HG02678 (cell line): ENCODE data around the gene FLT3LG.
"Not testable (repeated sequence)": the region's sequence is repeated elsewhere in the genome, so short reads cannot be mapped to it uniquely, and the experiment has no call there.

ENCODE experiments used
- ATAC-seq: cut with Tn5 transposase; IDR thresholded peaks from one replicate; pipeline ENCODE4 v1.9.1; 2021; ENCODE audit warnings: mild to moderate bottlenecking, moderate library complexity; ENCODE audit not compliant: unreplicated experiment

The FLT3LG gene

DNA sequence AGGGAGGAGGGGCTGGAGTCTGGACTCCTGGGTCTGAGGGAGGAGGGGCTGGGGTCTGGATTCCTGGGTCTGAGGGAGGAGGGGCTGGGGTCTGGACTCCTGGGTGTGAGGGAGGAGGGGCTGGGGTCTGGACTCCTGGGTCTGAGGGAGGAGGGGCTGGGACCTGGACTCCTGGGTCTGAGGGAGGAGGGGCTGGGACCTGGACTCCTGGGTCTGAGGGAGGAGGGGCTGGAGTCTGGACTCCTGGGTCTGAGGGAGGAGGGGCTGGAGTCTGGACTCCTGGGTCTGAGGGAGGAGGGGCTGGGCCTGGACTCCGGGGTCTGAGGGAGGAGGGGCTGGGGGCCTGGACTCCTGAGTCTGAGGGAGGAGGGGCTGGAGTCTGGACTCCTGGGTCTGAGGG, 12.9 kb upstream of the FLT3LG start:
- not testable (repeated sequence) for ATAC-seq

DNA sequence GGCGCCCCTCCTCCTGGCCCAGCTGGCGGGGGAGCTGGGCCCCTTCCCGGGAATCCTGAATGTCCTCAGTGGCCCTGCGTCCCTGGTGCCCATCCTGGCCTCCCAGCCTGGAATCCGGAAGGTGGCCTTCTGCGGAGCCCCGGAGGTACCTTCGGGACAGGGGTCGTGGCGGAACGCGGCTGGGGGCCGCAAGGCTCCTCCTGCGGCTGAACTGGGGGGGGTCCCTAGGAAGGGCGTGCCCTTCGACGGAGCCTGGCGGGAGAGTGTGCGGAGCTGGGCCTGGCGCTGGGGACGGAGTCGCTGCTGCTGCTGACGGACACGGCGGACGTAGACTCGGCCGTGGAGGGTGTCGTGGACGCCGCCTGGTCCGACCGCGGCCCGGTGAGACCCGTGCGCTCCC, 12.4 kb upstream of the FLT3LG start:
- ATAC-seq: no peak

DNA sequence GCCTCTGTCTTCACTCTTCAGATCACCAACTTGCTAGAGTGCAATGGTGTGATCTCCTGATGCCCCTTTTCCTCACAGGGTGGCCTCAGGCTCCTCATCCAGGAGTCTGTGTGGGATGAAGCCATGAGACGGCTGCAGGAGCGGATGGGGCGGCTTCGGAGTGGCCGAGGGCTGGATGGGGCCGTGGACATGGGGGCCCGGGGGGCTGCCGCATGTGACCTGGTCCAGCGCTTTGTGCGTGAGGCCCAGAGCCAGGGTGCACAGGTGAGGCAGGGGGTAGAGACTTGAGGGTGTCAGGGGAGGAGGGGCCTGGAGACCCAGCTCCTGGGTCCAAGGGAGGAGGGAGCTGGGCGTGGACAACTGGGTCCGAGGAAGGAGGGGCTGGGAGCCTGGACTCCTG, 11.5 kb upstream of the FLT3LG start:
- no peak for ATAC-seq

DNA sequence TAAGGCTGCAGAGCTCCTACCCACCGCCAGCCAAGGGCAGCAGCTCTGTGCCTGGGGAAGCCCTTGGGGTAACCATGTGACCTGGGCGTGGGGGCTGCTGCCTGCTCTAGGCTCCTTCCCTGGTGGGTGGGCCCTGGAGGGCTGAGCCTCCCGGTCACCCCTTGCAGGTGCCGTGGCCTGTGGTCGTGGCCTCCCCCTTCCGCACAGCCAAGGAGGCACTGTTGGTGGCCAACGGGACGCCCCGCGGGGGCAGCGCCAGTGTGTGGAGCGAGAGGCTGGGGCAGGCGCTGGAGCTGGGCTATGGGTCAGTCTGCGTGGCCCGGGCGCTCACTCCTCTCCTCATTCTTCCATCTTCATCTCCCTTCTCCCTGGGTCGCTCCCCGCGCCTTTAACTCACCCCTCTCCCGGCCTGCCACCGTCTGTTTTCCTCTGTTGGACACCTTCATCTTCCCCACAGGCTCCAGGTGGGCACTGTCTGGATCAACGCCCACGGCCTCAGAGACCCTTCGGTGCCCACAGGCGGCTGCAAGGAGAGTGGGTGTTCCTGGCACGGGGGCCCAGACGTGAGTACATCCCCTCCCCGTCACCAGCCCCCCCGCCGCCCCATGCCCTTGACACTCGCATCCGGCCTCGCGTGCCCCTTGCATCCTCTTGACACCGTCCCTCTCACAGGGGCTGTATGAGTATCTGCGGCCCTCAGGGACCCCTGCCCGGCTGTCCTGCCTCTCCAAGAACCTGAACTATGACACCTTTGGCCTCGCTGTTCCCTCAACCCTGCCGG, 9.9 kb upstream of the FLT3LG start:
- no peak for ATAC-seq

DNA sequence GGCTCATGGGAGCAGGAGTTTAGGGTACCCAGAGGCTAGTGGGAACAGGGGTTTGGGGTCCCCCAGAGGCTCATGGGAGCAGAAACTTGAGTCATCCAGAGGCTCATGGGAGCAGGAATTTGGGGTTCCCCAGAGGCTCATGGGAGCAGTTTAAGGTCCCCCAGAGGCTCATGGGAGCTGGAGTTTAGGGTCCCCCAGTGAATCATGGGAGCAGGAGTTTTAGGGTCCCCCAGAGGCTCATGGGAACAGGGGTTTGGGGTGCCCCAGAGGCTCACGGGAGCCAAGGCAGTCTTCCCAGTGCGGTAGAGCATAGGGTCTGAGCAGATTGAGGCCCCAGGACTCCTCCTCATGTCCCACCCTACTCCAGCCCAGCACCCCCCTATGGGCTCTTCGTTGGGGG, 8.6 kb upstream of the FLT3LG start:
- no peak for ATAC-seq

DNA sequence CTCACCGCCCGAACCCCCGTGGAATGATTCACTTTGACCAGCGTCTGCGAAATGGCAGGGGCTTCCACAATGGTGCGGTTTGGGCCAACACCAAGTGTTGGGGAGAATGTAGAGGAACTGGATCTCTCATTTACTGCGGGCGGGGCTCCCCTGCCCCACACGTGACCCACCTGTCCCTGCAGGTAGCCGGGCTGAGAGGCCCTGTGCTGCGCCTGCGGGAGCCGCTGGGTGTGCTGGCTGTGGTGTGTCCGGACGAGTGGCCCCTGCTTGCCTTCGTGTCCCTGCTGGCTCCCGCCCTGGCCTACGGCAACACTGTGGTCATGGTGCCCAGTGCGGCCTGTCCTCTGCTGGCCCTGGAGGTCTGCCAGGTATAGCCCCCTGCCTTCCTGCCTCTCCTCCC, 5.8 kb upstream of the FLT3LG start:
- no peak for ATAC-seq

DNA sequence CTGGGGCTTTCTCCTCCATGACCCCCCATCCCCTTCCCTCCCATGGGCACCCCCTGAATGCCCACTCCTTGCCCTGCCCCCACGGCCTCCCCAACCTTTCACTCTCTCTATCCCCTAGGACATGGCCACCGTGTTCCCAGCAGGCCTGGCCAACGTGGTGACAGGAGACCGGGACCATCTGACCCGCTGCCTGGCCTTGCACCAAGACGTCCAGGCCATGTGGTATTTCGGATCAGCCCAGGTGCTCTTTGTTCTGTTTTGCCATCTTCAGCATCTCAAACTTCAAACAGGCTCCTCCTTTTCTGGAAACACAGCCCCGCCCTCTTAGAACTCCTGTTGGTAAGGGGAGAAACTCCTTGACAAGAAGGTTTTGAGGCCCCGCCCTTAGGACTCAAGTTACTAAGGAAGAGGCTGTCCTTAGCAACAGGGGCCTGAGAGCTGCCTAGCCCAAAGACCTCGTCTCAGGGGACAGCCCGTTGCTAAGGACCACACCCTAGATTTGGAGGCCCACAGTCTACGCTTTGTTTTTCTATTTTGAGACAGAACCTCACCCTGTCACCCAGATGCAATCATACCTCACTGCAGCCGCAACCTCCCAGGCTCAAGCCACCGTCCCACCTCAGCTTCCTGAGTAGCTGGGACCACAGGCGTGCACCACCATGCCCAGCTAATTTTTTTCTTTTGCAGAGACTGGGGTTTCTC, 5.1 kb upstream of the FLT3LG start:
- ATAC-seq: peak; percentile 62

DNA sequence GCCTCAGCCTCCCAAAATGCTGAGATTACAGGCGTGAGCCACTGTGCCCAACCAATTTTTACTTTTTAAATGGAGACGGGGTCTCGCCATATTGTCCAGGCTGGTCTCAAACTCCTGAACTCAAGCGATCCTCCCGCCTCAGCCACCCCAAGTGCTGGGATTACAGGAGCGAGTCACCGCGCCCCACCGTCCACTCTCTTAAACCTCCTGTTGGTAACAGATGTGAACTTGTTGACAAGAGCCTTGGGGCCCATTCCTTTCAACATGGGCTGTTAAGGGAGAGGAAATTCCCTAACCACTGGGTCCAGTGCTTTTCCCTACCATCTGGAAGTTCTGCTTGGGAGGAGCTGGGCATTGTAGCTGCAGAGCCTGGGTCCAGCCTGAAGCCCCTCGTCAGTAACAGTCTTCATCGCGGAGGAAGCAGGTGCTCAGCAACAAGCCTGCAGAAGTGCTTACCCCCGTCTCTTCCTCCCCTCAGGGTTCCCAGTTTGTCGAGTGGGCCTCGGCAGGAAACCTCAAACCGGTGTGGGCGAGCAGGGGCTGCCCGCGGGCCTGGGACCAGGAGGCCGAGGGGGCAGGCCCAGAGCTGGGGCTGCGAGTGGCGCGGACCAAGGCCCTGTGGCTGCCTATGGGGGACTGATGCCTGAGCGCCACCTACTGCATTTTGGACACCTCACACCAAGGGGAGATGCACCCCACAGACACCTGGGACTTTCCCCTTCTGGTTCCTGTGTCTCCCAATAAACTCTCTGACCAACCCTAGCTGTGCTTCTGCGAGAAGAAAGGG, 4.0 kb upstream of the FLT3LG start:
- ATAC-seq: peak; percentile 54

DNA sequence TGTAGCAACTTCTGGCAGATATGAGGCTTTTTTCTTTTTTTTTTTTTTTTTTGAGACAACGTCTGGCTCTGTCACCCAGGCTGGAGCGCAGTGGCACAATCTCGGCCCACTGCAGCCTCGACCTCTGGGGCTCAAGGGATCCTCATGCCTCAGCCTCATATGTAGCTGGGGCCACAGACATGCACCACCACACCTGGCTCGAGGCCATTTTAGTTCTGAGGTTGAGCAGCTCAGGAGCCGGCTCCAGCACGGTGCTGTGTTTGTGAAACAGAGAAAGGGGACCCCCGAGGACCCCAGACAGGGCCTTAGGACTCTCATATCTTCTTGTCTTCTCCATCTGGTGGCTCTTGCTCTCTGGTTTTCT, 3.4 kb upstream of the FLT3LG start:
- ATAC-seq: no peak

DNA sequence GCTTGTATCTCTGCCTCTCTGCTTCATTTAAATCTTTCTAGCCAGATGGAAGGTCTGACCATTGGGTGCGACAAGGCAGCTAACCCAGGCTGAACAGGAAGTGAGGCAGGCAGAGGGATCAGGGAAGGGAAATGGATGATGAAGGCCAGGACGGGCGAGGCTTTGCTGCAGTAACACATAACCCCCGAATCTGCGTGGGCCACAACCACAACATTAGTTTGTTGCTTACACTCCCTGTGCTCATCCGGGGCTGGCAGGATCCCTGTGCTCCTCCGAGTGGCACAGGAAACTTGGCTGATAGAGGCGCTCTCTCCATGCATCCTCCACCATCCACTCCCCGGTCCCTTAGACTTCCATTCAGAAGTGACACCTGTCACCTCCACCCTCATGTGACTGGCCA, 1.1 kb upstream of the FLT3LG start:
- ATAC-seq: no peak

DNA sequence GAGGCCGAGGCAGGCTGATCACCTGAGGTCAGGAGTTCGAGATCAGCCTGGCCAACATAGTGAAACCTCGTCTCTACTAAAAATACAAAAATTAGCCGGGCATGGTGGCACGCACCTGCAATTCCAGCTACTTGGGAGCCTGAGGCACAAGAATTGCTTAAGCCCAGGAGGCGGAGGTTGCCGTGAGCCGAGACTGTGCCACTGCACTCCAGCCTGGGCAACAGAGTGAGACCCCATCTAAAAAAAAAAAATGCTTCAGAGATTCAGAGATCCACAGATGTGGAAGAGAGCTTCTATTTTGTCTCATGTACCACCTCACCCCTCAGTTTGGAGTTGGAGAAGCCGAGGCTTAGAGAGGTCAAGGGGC, 531 bp upstream of the FLT3LG start:
- not testable (repeated sequence) for ATAC-seq

DNA sequence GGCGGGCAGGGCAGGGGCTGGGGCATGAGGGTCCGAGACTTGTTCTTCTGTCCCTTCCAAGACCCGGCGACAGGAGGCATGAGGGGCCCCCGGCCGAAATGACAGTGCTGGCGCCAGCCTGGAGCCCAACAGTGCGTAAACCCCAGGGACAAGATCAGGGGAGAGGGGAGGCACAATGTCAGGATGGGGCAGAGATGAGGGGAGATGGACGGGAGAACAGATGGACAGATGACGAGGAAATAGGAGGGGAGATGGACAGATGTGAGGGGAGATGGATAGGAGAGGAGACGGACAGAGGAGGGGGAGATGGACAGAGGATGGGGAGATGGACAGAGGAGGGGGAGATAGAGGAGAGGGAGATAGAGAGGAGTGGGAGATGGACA, 518 bp downstream of the FLT3LG start:
- no peak for ATAC-seq

DNA sequence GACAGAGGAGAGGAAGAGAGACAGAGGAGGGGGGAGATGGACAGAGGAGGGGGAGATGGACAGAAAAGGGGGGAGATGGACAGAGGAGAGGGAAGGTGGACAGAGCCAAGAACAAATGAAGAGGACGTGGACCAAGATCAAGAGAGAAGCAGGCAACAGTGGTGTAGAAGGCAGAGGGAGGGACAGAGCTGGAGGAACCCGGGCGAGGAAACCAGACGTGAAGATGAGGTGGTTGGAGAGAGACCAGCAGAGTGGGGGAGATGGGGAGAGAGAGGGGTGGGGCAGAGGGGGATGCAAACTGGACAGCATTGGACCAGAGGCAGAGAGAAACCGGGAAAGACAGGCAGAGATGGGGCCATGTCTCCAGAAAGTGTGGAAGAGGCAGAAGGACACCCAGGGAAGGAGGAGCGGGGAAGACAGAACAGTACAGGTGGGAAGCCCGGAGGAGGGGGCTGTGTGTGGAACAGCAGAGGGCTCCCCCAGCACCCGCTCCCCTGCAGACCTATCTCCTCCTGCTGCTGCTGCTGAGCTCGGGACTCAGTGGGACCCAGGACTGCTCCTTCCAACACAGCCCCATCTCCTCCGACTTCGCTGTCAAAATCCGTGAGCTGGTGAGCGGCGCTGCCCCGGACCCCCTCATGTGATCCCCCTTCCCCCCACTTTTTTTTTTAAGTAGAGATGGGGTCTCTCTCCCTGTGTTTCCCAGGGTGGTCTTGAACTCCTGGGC, 1.3 kb downstream of the FLT3LG start:
- ATAC-seq: no peak

DNA sequence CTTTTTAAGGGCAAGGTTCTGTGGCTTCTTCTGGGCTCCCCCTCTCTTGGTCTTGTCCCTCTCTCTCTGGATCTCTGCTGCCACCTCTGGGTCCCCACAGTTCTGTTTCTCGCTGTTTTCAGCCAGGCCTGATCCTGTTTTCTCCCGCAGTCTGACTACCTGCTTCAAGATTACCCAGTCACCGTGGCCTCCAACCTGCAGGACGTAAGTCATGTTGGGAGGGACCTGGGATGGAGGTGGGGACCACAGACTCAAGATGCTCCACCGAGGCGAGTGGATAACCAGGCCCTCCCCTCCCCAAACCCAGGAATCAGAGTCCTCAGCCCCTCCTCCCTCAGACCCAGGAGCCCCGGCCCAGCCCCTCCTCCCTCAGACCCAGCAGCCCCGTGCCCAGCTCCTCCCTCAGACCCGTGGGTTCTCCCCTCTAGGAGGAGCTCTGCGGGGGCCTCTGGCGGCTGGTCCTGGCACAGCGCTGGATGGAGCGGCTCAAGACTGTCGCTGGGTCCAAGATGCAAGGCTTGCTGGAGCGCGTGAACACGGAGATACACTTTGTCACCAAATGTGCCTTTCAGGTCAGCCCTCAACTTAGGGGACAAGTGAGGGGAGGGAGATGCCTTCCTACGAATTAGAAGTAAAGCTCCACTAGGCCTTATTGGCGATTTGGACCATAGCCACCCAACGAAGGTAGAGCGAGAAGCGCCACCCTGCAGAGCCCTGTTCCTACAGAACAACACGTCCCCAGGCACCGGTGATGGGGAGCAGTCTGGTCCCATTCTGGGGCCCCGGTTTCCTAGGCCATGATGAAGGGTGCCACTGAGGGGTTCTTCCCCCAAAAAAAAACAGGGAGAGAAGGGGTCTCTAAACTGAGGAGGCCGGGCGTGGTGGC, 2.2 kb downstream of the FLT3LG start:
- no peak for ATAC-seq

DNA sequence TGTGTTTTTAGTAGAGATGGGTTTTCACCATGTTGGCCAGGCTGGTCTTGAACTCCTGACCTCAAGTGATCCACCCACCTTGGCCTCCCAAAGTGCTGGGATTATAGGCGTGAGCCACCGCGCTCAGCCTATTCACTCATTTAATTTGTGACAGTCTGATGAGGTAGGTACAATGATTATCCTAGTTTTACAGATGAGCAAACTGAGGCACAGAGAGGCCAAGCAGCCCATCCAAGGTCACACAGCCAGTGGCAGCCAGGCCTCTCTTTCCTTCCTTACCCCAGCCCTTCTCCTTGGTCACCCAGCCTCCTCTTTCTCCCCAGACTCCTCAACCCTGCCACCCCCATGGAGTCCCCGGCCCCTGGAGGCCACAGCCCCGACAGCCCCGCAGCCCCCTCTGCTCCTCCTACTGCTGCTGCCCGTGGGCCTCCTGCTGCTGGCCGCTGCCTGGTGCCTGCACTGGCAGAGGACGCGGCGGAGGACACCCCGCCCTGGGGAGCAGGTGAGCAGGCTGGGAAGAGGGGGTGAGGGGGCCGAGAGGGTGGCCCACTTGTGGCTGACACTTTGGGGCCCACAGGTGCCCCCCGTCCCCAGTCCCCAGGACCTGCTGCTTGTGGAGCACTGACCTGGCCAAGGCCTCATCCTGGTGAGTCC, 6.1 kb downstream of the FLT3LG start:
- ATAC-seq: no peak

DNA sequence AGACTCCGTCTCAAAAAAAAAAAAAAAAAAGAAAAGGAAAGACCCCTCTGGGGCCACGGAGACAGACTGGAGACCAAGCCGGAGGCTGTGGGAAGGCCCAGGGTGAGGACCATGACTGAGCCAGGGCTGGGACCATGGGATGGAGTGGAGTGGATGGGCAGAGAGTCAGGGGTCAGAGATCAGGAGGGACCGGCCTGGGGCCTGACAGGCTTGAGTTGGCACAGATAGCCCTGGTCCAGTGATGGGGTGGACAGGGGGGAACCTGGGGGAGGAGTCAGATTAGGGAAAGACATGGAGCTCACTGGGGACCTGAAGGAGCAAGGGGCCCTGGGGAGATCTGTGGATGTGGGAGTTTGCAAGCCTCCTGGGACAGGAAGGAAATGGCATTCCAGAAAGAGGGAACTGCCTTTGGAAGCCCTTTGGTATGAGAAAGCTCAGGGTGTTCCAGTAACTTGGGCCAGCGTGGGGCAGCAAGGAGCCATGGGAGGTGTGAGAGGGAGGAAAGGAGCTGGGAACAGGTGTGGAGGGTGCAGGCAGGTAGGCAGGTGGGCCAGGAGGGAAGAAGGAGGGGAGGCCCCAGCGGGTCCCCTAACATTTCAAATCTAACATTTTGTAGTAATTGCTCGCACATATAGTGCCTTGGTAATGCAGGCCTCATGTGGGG, 7.1 kb downstream of the FLT3LG start:
- no peak for ATAC-seq

DNA sequence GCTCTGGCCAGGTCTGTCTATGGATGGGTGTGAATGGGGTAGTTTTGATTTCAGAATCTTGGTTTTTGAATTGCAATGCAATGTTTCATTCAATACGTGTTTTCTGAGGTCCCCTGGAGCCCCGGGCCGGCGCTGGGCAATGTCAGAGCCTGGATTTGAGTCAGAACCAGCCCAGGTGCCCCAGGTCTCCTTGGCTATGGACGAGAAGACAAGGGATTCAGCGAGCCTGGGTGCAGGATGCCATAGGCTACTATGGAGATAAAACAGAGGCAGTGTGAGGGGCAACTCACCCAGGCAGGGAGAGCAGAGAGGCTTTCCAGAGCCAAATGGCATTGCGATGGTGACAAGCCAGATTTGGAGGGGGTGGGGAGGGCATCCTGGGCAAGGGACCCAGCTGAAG, 12.2 kb downstream of the FLT3LG start:
- ATAC-seq: no peak

DNA sequence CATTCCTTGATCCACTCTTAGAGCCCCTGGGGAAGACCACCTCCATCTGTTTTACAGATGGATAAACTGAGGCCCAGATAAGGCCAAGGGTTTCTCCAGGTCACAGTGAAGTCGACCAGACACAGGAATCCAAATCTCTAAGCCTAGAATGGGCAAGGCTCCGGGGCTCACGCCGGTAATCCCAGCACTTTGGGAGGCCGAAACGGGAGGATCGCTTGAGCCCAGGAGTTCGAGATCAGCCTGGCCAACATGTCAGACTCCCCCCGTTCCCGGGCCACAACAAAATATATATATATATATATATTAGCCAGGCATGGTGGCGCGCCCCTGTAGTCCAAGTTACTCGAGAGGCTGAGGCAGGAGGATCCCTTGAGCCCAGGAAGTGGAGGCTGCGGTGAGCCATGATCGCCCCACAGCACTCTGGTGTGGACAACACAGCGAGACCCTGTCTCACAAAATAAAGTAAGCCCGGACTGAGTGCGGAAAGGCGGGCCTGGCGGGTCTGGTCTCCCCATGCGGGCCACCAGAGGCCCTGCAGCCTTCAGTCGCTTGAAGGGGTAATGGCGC, 12.8 kb downstream of the FLT3LG start:
- ATAC-seq: no peak
